Caco-2 (cell line): ENCODE data around the gene RARRES1. TPM values are rescaled to one million over a fixed set of nuclear protein-coding genes. Genes with fewer than 3 reads are reported as not detected.

ENCODE experiments used
- BruUV-seq: library from RNA; stranded (reverse); fragments of 400-500 nt; replicated peaks from 2 replicates; lab custom pipeline; 2021; lab: Mats Ljungman, UMichigan
- CTCF ChIA-PET: fragments of 300-600 bp; sonication (Branson Sonifier 250); formaldehyde crosslinking; loops from one replicate; lab custom pipeline; 2022; ENCODE audit warnings: antibody characterized with exemption; lab: Charles Lee
- POLR2A ChIA-PET: fragments of 300-600 bp; sonication (Branson Sonifier 250); formaldehyde crosslinking; loops from one replicate; lab custom pipeline; 2022; ENCODE audit warnings: antibody characterized with exemption; lab: Charles Lee
- DNase-seq, 2 experiments: peaks; one replicate each; pipeline versions ENCODE4 v3.0.0 to v3.0.0-alpha.2; 2020 to 2022
- H3K27me3 ChIP-seq: replicated peaks from 2 replicates; pipeline ENCODE4 v1.6.0; 2011; ENCODE audit warnings: low read length; ENCODE audit not compliant: control insufficient read depth, insufficient read depth
- H3K36me3 ChIP-seq: 2 replicates; pipeline ENCODE4 v1.5.1; 2011; ENCODE audit warnings: low read length; ENCODE audit not compliant: control insufficient read depth, insufficient read depth
- H3K4me1 ChIP-seq: fragments of 250-450 bp; sonication (Bioruptor Pico); 2 replicates; pipeline ENCODE4 v1.5.1; 2020; ENCODE audit warnings: mild to moderate bottlenecking
- H3K4me3 ChIP-seq: 2 replicates; pipeline ENCODE4 v1.5.1; 2011; ENCODE audit warnings: low read depth, mild to moderate bottlenecking, control low read depth, low read length
- H3K9me3 ChIP-seq: fragments of 250-450 bp; sonication (Bioruptor Pico); 2 replicates; pipeline ENCODE4 v1.5.1; 2020; ENCODE audit warnings: mild to moderate bottlenecking, moderate library complexity
- H3K27ac Mint-ChIP-seq: one replicate; pipeline ENCODE4 v1.8.0; 2022; ENCODE audit warnings: mixed read lengths; ENCODE audit not compliant: unreplicated experiment
- H3K27me3 Mint-ChIP-seq: one replicate; pipeline ENCODE4 v1.8.0; 2022; ENCODE audit warnings: mixed read lengths; ENCODE audit not compliant: insufficient read depth, unreplicated experiment
- H3K36me3 Mint-ChIP-seq: one replicate; pipeline ENCODE4 v1.8.0; 2022; ENCODE audit warnings: mild to moderate bottlenecking, mixed read lengths; ENCODE audit not compliant: insufficient read depth, unreplicated experiment
- H3K4me1 Mint-ChIP-seq: one replicate; pipeline ENCODE4 v1.8.0; 2022; ENCODE audit warnings: low read depth, mixed read lengths; ENCODE audit not compliant: unreplicated experiment
- H3K4me3 Mint-ChIP-seq: one replicate; pipeline ENCODE4 v1.8.0; 2022; ENCODE audit warnings: mild to moderate bottlenecking, moderate library complexity, mixed read lengths; ENCODE audit not compliant: unreplicated experiment
- H3K9me3 Mint-ChIP-seq: one replicate; pipeline ENCODE4 v1.8.0; 2022; ENCODE audit warnings: mixed read lengths; ENCODE audit not compliant: unreplicated experiment
- CTCF ChIP-seq, 2 experiments: fragments of 200-600 bp in 1 of 2; IDR thresholded peaks; 1 replicate in 1 of 2; 2 replicates in 1 of 2; pipeline versions ENCODE4 v1.5.1 to v1.8.0; 2011 to 2022; ENCODE audit warnings: antibody characterized with exemption in 1 of 2, control low read depth in 1 of 2, inconsistent platforms in 1 of 2, low read depth in 1 of 2, low read length in 1 of 2, mild to moderate bottlenecking in 1 of 2, moderate library complexity in 1 of 2; ENCODE audit not compliant: insufficient read depth in 1 of 2, severe bottlenecking in 1 of 2, unreplicated experiment in 1 of 2
- intact Hi-C: fragments of 100-400 bp; cut with micrococcal nuclease; formaldehyde crosslinking; loops from one replicate; pipeline ENCODE4 v1.10.0; 2022; ENCODE audit not compliant: unreplicated experiment
- total RNA-seq: library from RNA; stranded (reverse); gene quantifications from 2 replicates; pipeline ENCODE4 v1.2.3, GENCODE V29; 2022

Gene RARRES1
- total RNA-seq, 1 experiment from 2014 or later = 9.0 TPM

GRCh38 chr3:158659454-158660237 lies 72.6 kb downstream of the RARRES1 start:
- peak; percentile 46 to 48 for DNase-seq
- H3K4me3 Mint-ChIP-seq = no peak overlapping the region
- BruUV-seq = no TSS peak
- CTCF ChIA-PET = interaction anchor here (1.0 to 3.1 kb wide), 5 partner anchors 16 to 133 kb away, joined by 4 to 31 read pairs (median 15); partner anchors contain the start of gene GFM1
- Histone ChIP-seq H3K9me3 (no peaks in the 10 kb centered on the region), H3K36me3 (no peaks in the 10 kb centered on the region), H3K4me3 (no peak overlapping the region), H3K4me1 (no peaks in the 10 kb centered on the region), H3K27me3 (no peaks in the 10 kb centered on the region)
- peaks cover 15% of the 10 kb centered on the region for H3K36me3 Mint-ChIP-seq
- no peaks in the 10 kb centered on the region for H3K27me3 Mint-ChIP-seq
- H3K9me3 Mint-ChIP-seq = no peaks in the 10 kb centered on the region
- peak; percentile 50 to 59 for TF ChIP-seq CTCF (IDR thresholded peaks at IDR 0.05; ENCODE audit: insufficient read depth in 1 of 2, low read depth in 1 of 2, low read length in 1 of 2, severe bottlenecking in 1 of 2, unreplicated experiment in 1 of 2)
- intact Hi-C loops = loop anchor here (1.0 kb wide), 1 partner anchor 132 kb away; no protein-coding TSS in a partner anchor
- POLR2A ChIA-PET = interaction anchor here (0.7 to 1.4 kb wide), 2 partner anchors 15 to 16 kb away, joined by 3 read pairs; partner anchors contain the start of gene GFM1
- H3K27ac Mint-ChIP-seq = no peak overlapping the region
- H3K4me1 Mint-ChIP-seq = peaks cover 6% of the 10 kb centered on the region

- no peaks in the 10 kb centered on the region for H3K27me3 ChIP-seq
- no peak for TF ChIP-seq CTCF (IDR thresholded peaks at IDR 0.05; ENCODE audit: insufficient read depth in 1 of 2, low read depth in 1 of 2, low read length in 1 of 2, severe bottlenecking in 1 of 2, unreplicated experiment in 1 of 2)
- no peaks in the 10 kb centered on the region for H3K4me1 ChIP-seq
- Mint-ChIP-seq H3K4me1 (peaks cover 6% of the 10 kb centered on the region), H3K9me3 (no peaks in the 10 kb centered on the region), H3K27me3 (no peaks in the 10 kb centered on the region), H3K27ac (no peak overlapping the region), H3K36me3 (peaks cover 10% of the 10 kb centered on the region), H3K4me3 (no peak overlapping the region)
- H3K4me3 ChIP-seq = no peak overlapping the region
- ChIA-PET POLR2A (interaction anchor here (1.4 kb wide), 1 partner anchor 15 kb away, joined by 3 read pairs; the partner anchor contains the start of gene GFM1), CTCF (interaction anchor here (1.3 to 3.1 kb wide), 4 partner anchors 15 to 134 kb away, joined by 4 to 31 read pairs (median 16); partner anchors contain the start of gene GFM1)
- no peaks in the 10 kb centered on the region for H3K9me3 ChIP-seq
- H3K36me3 ChIP-seq = no peaks in the 10 kb centered on the region
- intact Hi-C loops = loop anchor here (1.0 kb wide), 1 partner anchor 132 kb away; no protein-coding TSS in a partner anchor
- no TSS peak for BruUV-seq
- DNase-seq = no peak
Measured at GRCh38 chr3:158658889-158659288, 73.4 kb downstream of the RARRES1 start.

- H3K36me3 Mint-ChIP-seq = peaks cover 50% of the 10 kb centered on the region
- H3K27me3 ChIP-seq = no peaks in the 10 kb centered on the region
- H3K9me3 ChIP-seq = no peaks in the 10 kb centered on the region
- H3K4me3 Mint-ChIP-seq = no peak overlapping the region
- no peaks in the 10 kb centered on the region for H3K36me3 ChIP-seq
- no peak for DNase-seq
- POLR2A ChIA-PET = interaction anchor here (0.5 to 0.6 kb wide), 2 partner anchors 10 to 137 kb away, joined by 3 read pairs; no protein-coding TSS in a partner anchor
- intact Hi-C loops = no loop called here
- CTCF ChIA-PET = no interaction called here
- H3K27ac Mint-ChIP-seq = no peak overlapping the region
- TF ChIP-seq CTCF (IDR thresholded peaks at IDR 0.05; ENCODE audit: insufficient read depth in 1 of 2, low read depth in 1 of 2, low read length in 1 of 2, severe bottlenecking in 1 of 2, unreplicated experiment in 1 of 2) = no peak
- H3K4me3 ChIP-seq = no peak overlapping the region
- BruUV-seq = no TSS peak
- no peaks in the 10 kb centered on the region for H3K9me3 Mint-ChIP-seq
- no peaks in the 10 kb centered on the region for H3K27me3 Mint-ChIP-seq
- H3K4me1 Mint-ChIP-seq = peaks cover 3% of the 10 kb centered on the region
- H3K4me1 ChIP-seq = no peaks in the 10 kb centered on the region
Measured at GRCh38 chr3:158652463-158652862, 79.8 kb downstream of the RARRES1 start.
